NCI-H226 (cell line): ENCODE data around the gene ZKSCAN5.

Experiments
- DNase-seq: peaks from one replicate; pipeline ENCODE4 v3.0.0-alpha.2; 2015

ZKSCAN5 gene

GRCh38 chr7:99504603-99505323, at the start of gene ZKSCAN5:
TSS of gene ZKSCAN5 (plus strand) at chr7:99504662. CDS start at chr7:99506045, 1,383 bp downstream.
- peak; percentile 95 for DNase-seq

GRCh38 chr7:99455874-99456273, 48.6 kb upstream of the ZKSCAN5 start:
- DNase-seq: no peak

- no peak for DNase-seq
Measured at GRCh38 chr7:99456288-99456687, 48.2 kb upstream of the ZKSCAN5 start.

GRCh38 chr7:99457050-99457649, 47.3 kb upstream of the ZKSCAN5 start:
- no peak for DNase-seq

GRCh38 chr7:99457650-99458493, 46.6 kb upstream of the ZKSCAN5 start:
- no peak for DNase-seq

- no peak for DNase-seq
Measured at GRCh38 chr7:99459087-99459486, 45.4 kb upstream of the ZKSCAN5 start.

GRCh38 chr7:99460651-99461050, 43.8 kb upstream of the ZKSCAN5 start:
- no peak for DNase-seq

GRCh38 chr7:99461221-99461620, 43.2 kb upstream of the ZKSCAN5 start:
- no peak for DNase-seq

GRCh38 chr7:99465421-99465768, 39.1 kb upstream of the ZKSCAN5 start:
- no peak for DNase-seq

- DNase-seq: no peak
Measured at GRCh38 chr7:99468336-99468918, 36.0 kb upstream of the ZKSCAN5 start.

- DNase-seq: no peak
Measured at GRCh38 chr7:99469381-99470065, 34.9 kb upstream of the ZKSCAN5 start.

- peak; percentile 96 for DNase-seq
Measured at GRCh38 chr7:99472561-99473314, 31.7 kb upstream of the ZKSCAN5 start, which contains the start of gene ZNF789. TSS of gene ZNF789 (plus strand) at chr7:99472890. CDS start at chr7:99476457, 3,567 bp downstream.

- DNase-seq: peak; percentile 42
Measured at GRCh38 chr7:99473315-99473596, 31.2 kb upstream of the ZKSCAN5 start.

- no peak for DNase-seq
Measured at GRCh38 chr7:99476107-99476506, 28.4 kb upstream of the ZKSCAN5 start.

GRCh38 chr7:99478464-99479440, 25.7 kb upstream of the ZKSCAN5 start:
- no peak for DNase-seq

GRCh38 chr7:99485094-99485493, 19.4 kb upstream of the ZKSCAN5 start:
- DNase-seq: no peak

GRCh38 chr7:99489235-99489634, 15.2 kb upstream of the ZKSCAN5 start:
- DNase-seq: no peak

- DNase-seq: no peak
Measured at GRCh38 chr7:99490878-99491277, 13.6 kb upstream of the ZKSCAN5 start.

GRCh38 chr7:99493823-99494222, 10.6 kb upstream of the ZKSCAN5 start:
- no peak for DNase-seq

- DNase-seq: no peak
Measured at GRCh38 chr7:99497766-99498545, 6.5 kb upstream of the ZKSCAN5 start.
